NCI-H2107 treated with DMSO at 0.1 percent for 48 hours (cell line): Measurements from ENCODE around the gene SWI5.
A peak's percentile ranks its signal among the peaks of the same experiment; 100 is the strongest.
"Not testable (repeated sequence)": the region's sequence is repeated elsewhere in the genome, so short reads cannot be mapped to it uniquely, and the experiment has no call there.

Experiments used
- DNase-seq: peaks from one replicate; lab custom pipeline; 2025; ENCODE audit not compliant: unreplicated experiment; lab: John Stamatoyannopoulos, UW

Gene SWI5

GRCh38 chr9:128276008-128276573 lies at the start of gene SWI5:
SWI5 (plus strand) TSS chr9:128276276.
- DNase-seq = peak; percentile 97

DNA sequence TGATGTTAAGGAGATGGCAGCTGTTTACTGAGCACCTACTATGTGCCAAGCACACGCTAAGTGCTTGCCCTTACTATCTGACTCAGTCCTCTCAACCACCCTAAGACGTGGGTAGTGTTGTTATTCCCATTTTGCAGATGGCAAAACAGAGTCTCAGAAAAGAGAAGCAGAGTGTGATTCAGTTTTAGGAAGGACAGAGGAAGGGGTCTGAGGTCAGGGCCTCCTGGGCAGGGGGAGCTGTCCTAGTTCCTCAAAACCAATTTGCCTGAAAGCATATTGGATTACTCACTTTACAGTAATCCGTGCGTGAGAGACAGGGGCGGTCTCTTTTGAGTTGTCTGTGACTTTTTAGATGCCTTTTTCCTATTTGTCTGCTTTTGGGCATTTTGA lies 49.7 kb upstream of the SWI5 start:
- DNase-seq = no peak

DNA sequence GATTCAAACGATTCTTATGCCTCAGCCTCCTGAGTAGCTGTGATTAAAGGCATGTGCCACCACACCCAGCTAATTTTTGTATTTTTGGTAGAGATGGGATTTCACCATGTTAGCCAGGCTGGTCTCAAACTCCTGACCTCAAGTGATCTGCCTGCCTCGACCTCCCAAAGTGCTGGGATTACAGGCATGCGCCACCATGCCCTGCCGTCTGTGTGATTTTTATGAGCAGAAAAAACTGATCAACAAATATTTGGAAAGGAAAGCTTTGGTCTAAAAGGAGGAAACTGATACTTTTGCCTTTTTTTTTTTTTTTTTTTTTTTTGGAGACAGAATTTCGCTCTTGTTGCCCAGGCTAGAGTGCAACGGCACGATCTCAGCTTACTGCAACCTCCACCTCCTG lies 45.2 kb upstream of the SWI5 start:
- not testable (repeated sequence) for DNase-seq

DNA sequence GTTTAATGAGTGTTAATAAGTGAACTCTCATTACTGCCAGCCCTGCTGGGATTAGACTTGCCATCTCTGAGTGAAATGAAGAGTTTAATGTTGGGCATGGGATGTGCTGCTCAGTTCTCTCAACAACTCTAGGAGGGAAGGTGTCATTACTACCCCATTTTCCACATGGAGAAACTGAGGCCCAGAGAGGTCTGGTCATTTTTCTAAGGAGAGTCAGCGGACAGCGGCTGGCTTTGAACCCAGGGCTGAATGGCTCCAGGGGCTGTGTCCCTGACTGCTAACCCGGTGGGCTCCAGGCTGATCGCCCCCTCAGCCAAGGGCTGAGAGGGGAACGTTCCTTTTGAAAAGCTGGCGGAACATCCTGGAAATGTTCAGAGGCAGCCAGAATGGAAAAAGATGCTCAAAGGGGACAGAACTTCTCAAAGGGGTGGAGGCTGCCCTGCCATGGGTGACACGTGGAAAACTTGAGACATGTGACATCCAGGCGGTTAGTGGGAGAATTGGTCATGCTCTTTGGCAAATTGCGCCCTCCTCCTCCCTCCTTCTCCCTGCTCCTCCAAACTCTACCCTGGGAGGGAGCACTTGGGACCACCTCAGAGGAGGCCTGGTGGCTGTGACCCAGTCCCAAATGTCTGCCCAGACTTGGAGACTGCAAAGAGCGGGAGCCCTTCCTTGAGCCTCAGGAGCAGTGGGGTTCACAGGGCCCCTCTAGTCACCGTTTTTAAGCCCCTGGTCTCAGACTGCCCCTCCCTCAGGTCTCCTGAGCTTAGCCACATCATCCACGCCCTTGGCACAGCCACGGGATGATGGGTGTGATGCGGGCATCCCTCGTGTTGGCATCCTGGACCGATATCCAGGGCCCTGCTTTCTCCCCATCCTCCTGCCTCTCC lies 44.2 kb upstream of the SWI5 start:
- no peak for DNase-seq

DNA sequence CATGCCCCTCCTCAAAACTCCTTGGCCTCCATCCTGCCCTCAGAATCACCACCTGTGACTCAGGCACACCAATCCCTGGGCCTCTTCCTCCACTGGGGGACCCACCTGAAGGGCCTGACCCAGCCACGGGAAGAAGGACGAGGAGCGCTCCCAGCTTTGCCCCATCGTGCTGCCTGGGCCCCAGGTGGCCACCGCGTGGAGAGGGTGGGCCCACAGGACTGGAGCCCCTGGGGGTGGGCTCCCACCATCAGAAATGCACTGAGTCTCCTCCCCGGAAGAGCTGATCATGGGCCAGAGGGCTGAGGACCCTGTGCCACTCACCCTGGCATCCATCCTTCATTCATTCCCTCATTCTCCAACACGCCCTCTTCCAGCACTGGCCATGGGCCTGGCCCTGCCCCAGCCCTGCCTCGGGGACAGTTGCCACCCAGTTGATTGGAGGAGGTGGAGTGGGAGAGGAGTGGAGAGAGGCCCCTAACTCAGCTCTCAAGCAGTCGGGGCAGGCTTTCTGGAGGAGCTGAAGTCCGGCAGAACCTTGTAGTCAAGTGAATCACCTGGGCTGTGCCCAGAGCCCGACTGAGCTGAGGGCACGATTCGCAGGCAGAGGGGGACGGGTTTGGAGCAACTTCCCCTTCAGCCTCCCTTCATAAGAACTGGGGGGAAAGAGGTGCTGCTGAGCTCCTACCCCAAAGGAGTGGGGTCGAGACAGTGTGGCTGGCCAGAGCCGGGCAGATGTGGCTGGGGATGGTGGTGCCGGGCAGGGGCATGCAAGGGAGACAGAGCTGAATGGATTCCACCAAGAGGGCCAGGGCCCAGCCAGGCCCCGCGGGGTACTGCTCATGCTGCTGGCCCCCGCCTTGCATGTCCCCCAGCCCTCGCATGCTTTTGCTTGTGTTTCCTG lies 43.3 kb upstream of the SWI5 start:
- no peak for DNase-seq

GRCh38 chr9:128233817-128234406 lies 42.2 kb upstream of the SWI5 start:
- no peak for DNase-seq

- DNase-seq = no peak
Observed at GRCh38 chr9:128242124-128242523, 34.0 kb upstream of the SWI5 start.

GRCh38 chr9:128242828-128243214 lies 33.3 kb upstream of the SWI5 start:
- no peak for DNase-seq

DNA sequence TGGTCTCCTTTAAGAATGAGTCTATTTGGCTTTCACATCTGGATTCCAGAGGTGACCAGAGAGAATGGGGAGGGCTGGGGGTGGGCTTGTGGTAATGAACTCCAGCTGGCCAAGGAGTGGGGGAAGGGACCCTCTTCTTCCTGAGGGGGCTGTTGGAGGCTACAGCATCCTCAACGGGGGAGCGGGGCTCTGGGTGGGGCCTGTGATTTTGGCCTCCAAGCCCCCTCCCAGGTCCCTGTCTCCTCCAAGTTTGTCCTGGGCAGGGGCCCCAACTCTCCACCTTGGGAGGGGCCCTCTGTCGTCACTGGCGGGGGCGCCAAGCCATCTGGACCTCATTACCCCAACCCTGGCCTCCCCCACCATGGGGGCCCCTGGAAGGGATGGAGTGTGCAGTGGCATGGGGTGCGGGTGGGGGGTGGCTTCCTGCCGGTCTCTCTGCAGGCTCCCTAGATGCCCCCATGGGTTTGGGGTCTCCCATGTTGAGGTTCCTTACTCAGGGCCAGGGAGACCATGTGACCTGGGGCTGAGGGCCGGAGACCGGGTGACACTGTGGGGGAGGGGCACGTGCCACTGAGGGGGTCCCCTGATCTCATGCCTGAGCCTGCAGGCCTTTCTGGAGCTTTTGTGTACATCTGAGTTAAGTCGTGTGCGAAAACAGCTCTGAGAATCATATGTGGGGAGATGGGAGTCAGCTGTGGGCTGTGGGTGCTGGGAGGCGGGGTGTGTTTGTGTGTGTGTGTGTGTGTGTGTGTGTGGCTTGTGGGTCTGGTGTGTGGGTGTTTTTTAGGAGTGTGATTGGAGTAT lies 32.7 kb upstream of the SWI5 start:
- no peak for DNase-seq

- no peak for DNase-seq
Observed at GRCh38 chr9:128244091-128244836, 31.8 kb upstream of the SWI5 start.

DNA sequence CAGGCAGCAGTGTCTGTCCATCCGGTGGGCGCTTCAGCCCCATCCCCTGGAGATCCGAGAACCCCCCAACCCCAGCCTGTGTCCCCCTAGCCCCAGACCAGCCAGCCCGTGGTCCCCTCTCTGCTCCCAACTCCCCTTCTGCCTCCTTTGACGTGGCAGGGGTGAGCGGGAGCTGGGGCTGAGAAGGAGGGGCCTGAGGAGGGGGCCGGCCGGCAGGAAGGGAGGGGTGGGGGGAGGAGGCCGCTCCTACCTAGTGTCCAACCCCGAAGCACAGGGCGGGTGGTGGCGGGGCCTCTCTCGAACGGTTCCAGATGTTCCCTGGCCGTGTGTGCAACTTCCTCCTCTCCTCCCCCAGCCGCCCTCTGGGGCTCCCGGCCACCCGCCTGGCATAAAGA lies 31.2 kb upstream of the SWI5 start:
- no peak for DNase-seq

DNA sequence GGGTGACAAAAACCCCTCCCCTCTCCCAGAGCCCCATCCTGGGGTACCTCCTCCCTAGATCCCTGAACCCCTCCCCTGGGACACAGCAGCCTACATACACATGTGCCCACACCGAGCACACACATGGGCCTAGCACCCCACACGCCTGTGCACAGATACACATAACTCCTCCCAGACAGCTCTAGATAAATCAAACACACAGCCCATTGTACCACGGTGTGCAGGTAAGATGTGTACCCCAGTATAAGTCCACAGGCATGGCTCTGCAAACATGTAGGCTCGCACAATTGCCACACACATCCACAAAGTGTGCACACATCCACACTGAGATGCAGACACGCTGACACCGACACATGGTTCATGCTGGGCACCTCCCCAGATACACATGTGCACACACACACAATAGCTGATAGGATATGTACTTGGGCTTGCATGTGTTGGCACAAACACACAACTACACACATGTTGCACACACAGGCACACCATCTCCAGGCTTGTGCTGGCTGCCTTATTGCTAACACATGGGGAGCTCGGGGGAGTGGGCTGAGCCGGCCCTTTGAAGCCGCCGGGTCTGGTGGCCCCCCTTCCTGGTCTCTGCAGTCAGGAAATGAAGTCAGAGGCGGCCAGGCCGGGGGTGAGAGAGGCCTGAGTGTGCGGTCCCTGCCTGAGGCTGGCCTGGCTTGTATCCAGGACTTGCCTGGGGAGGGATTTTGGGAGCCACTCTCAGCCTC lies 30.5 kb upstream of the SWI5 start:
- DNase-seq = no peak

GRCh38 chr9:128246471-128246870 lies 29.6 kb upstream of the SWI5 start:
- DNase-seq = no peak

GRCh38 chr9:128247226-128247803 lies 28.8 kb upstream of the SWI5 start:
- no peak for DNase-seq

DNA sequence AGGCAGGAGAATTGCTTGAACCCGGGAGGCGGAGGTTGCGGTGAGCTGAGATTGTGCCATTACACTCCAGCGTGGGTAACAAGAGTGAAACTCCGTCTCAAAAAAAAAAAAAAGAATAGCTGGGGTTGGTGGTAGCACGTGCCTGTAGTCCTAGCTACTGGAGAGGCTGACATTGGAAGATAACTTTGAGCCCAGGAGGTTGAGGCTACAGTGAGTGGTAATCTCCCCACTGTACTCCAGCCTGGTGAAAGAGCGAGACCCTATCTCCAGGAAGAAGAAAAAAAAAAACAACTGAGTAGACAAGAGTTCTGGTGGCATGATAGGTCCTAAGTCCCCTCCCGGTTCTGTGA lies 26.5 kb upstream of the SWI5 start:
- DNase-seq = no peak

DNA sequence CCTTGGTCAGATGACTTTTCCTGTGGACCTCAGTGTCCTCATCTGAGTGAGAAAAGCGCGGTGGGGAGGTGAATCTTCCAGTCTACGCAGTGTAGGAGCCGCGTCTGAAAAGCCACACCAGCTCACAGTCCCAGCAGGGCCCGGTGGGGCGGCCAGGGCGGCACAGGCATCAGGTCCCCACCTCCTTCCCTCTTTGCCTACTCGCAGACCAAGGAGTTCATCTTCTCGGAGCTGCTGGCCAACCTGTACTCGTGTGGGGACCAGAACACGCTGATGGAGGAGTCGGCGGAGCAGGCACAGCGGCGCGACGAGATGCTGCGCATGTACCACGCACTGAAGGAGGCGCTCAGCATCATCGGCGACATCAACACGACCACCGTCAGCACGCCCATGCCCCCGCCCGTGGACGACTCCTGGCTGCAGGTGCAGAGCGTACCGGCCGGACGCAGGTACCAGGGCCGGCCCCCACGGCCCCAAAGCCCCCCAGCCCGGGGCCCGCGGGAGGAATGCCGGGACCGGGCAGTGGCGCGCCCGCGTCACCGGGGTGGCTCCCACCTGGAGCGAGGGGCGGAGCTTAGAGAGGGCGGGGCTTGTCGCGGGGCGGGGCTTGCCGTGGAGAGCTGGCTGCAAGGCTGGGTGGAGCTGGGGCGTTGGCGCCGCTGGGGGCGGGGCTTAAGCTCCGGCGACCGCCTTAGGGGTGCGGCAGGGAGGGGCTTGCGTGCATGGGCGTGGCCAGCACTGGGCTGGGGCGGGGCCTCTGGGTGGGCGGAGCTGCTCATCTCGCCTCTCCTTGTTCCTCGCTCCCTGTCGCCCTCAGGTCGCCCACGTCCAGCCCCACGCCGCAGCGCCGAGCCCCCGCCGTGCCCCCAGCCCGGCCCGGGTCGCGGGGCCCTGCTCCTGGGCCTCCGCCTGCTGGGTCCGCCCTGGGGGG lies 25.9 kb upstream of the SWI5 start:
- DNase-seq = no peak

DNA sequence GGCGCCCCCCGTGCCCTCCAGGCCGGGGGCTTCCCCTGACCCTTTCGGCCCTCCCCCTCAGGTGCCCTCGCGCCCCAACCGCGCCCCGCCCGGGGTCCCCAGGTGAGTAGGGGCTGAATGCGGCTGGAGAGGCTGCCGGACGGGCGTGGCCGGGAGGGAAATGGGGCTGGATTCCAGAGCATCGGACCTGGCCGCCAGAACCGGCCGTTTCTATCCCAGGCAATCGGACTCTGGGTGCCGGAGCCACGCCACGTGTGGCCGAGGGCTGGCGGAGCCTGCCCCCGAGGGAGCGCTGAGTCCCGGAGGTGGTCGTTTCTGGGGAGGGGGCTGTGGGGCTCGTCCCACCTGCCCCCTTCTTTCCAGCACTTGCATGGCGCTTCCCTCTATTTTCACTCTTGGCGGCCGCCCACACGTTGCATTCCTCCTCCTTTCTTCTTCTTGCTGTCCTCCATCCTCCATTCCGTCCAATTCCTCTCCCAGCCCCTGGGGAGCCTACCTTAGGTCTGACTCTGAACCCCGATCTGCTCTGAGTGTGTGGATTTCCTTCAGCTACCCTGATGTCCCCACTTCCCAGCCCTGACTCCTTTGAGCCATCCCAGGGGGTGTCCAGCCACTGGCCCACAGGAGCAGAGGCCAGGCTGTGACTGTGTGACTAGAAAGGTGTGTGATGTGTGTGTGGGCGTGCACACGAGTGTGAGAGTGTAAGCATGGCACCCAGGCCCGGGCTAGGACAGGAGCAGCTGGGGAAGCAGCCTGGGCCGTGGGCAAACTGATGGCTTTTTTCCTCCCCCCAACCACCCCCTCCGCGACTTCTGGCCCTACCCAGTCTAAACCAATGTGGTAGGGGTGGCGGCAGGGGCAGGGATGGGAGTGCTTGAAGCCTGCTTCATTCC lies 25.0 kb upstream of the SWI5 start:
- no peak for DNase-seq
